HL-60 (cell line): ENCODE data around the gene TAF13.
A peak's percentile ranks its signal among the peaks of the same experiment; 100 is the strongest.

ENCODE experiments used
- DNase-seq, 2 experiments: peaks; one replicate each; pipeline ENCODE4 v3.0.0-alpha.2; 2010 to 2020; ENCODE audit warnings: low read depth in 1 of 2, low spot score in 1 of 2
- H3K27ac ChIP-seq: fragments of 250-450 bp; sonication (Bioruptor Pico); replicated peaks from 2 replicates; pipeline ENCODE4 v1.5.1; 2020; ENCODE audit warnings: mild to moderate bottlenecking, moderate library complexity
- H3K27me3 ChIP-seq: fragments of 250-450 bp; sonication (Bioruptor Pico); 2 replicates; pipeline ENCODE4 v1.5.1; 2021; ENCODE audit warnings: mild to moderate bottlenecking, moderate library complexity; ENCODE audit not compliant: insufficient read depth, poor library complexity, severe bottlenecking
- H3K4me3 ChIP-seq: replicated peaks from 2 replicates; pipeline ENCODE4 v1.5.1; 2011; ENCODE audit warnings: mild to moderate bottlenecking, control low read depth, low read length; ENCODE audit not compliant: insufficient read depth
- GABPA ChIP-seq: IDR thresholded peaks from 2 replicates; pipeline ENCODE4 v1.6.1; 2012; ENCODE audit warnings: low read depth
- POLR2AphosphoS5 ChIP-seq: IDR thresholded peaks from 2 replicates; pipeline ENCODE4 v1.6.1; 2012; ENCODE audit warnings: low read depth
- SPI1 ChIP-seq: IDR thresholded peaks from 2 replicates; pipeline ENCODE4 v1.6.1; 2012; ENCODE audit warnings: low read depth, mild to moderate bottlenecking, borderline replicate concordance
- TF ChIP-seq, protein P1 (sequence below): IDR thresholded peaks from 2 replicates; pipeline ENCODE4 v1.6.1; 2012; ENCODE audit warnings: low read depth; ENCODE audit not compliant: insufficient replicate concordance
- TF ChIP-seq, protein P2 (sequence below): IDR thresholded peaks from one replicate; pipeline ENCODE4 v1.5.1; 2011; ENCODE audit warnings: low read length, control low read depth, inconsistent platforms; ENCODE audit not compliant: insufficient read depth

TAF13 gene

DNA sequence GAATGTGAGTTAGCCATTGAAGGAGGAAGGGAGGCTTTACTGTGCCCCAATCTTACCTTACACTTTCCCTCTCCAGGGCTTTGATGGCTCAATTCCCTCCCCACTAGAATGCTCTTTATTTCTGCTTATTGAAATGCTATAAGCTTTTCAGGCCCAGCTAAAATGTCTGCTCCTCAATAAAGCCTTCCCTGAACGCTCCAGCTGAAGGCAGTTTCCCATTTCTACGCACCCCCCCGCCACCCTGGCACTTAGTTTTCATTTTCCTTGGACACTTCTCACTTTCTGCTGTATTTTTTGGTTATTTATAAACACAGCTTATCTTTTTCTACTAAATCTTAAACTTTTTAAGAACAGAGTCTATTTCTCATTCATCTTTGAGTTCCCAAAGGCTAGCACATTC, 7.7 kb upstream of the TAF13 start:
- H3K27ac ChIP-seq: peak overlapping the region; percentile 28

DNA sequence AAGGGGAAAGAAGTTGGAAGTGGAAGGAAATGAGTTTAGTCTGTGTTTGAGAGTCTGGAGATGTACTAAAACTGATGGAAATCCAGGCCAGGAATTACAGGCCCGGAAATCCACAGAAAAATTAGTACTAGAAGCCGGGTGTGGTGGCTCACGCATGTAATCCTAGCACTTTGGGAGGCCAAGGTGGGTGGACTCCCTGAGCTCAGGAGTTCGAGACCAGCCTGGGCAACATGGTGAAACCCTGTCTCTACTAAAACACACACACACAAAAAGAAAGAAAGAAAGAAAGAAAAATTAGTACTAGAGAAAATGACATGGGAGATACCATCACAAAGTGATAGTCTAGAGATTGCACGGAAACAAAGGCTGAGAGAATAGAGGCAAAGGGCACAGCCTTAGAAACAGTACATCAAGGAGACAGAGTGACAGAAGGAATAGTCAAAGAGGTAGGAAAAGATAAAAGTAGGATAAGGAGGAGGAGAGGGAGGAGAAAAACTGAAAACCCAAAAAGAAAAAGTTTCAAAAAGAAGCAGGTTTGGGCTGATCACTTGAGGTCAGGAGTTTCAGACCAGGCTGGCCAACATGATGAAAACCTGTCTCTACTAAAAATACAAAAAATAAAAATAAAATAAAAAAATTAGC, 4.8 kb upstream of the TAF13 start:
- H3K27ac ChIP-seq: no peak overlapping the region
- TF ChIP-seq, protein P1, sequence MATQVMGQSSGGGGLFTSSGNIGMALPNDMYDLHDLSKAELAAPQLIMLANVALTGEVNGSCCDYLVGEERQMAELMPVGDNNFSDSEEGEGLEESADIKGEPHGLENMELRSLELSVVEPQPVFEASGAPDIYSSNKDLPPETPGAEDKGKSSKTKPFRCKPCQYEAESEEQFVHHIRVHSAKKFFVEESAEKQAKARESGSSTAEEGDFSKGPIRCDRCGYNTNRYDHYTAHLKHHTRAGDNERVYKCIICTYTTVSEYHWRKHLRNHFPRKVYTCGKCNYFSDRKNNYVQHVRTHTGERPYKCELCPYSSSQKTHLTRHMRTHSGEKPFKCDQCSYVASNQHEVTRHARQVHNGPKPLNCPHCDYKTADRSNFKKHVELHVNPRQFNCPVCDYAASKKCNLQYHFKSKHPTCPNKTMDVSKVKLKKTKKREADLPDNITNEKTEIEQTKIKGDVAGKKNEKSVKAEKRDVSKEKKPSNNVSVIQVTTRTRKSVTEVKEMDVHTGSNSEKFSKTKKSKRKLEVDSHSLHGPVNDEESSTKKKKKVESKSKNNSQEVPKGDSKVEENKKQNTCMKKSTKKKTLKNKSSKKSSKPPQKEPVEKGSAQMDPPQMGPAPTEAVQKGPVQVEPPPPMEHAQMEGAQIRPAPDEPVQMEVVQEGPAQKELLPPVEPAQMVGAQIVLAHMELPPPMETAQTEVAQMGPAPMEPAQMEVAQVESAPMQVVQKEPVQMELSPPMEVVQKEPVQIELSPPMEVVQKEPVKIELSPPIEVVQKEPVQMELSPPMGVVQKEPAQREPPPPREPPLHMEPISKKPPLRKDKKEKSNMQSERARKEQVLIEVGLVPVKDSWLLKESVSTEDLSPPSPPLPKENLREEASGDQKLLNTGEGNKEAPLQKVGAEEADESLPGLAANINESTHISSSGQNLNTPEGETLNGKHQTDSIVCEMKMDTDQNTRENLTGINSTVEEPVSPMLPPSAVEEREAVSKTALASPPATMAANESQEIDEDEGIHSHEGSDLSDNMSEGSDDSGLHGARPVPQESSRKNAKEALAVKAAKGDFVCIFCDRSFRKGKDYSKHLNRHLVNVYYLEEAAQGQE: no peak
- TF ChIP-seq POLR2AphosphoS5 (no peak), GABPA (no peak), SPI1 (no peak)
- TF ChIP-seq, protein P2, sequence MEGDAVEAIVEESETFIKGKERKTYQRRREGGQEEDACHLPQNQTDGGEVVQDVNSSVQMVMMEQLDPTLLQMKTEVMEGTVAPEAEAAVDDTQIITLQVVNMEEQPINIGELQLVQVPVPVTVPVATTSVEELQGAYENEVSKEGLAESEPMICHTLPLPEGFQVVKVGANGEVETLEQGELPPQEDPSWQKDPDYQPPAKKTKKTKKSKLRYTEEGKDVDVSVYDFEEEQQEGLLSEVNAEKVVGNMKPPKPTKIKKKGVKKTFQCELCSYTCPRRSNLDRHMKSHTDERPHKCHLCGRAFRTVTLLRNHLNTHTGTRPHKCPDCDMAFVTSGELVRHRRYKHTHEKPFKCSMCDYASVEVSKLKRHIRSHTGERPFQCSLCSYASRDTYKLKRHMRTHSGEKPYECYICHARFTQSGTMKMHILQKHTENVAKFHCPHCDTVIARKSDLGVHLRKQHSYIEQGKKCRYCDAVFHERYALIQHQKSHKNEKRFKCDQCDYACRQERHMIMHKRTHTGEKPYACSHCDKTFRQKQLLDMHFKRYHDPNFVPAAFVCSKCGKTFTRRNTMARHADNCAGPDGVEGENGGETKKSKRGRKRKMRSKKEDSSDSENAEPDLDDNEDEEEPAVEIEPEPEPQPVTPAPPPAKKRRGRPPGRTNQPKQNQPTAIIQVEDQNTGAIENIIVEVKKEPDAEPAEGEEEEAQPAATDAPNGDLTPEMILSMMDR: no peak
- DNase-seq: no peak
- H3K27me3 ChIP-seq: no peaks in the 10 kb centered on the region
- H3K4me3 ChIP-seq: no peak overlapping the region

More for the DNA sequence above, 7.7 kb upstream of the TAF13 start:
- no peak overlapping the region for H3K4me3 ChIP-seq
- H3K27me3 ChIP-seq: no peaks in the 10 kb centered on the region
- TF ChIP-seq, protein P1: no peak
- TF ChIP-seq POLR2AphosphoS5 (no peak), GABPA (no peak), SPI1 (no peak)
- TF ChIP-seq, protein P2: no peak
- DNase-seq: no peak

DNA sequence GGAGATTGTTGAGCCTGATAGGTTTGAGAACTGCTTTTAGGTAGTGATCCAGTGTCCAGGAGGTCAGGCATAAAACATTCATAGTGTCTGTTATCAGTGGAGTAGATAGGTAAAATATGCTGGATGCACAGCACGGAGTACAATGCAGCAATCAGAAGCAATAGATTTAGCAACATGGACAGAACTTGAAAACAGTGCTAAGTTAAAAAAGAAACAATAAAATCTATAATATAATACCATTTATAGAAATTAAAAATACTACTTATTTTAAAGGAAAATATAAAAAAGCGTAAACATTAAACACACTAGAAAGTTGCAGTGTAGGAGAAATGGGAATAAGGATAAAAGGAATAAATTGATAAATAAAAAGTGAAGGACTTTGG, 3.4 kb upstream of the TAF13 start:
- H3K27me3 ChIP-seq: no peaks in the 10 kb centered on the region
- no peak for DNase-seq
- H3K4me3 ChIP-seq: no peak overlapping the region
- TF ChIP-seq, protein P2: no peak
- TF ChIP-seq SPI1: no peak
- no peak for TF ChIP-seq GABPA
- TF ChIP-seq POLR2AphosphoS5: no peak
- TF ChIP-seq, protein P1: no peak
- H3K27ac ChIP-seq: no peak overlapping the region
